ENCODE measurements around the gene GAA.
"Not testable (repeated sequence)": the region's sequence is repeated elsewhere in the genome, so short reads cannot be mapped to it uniquely, and the experiment has no call there.

Gene GAA

DNA sequence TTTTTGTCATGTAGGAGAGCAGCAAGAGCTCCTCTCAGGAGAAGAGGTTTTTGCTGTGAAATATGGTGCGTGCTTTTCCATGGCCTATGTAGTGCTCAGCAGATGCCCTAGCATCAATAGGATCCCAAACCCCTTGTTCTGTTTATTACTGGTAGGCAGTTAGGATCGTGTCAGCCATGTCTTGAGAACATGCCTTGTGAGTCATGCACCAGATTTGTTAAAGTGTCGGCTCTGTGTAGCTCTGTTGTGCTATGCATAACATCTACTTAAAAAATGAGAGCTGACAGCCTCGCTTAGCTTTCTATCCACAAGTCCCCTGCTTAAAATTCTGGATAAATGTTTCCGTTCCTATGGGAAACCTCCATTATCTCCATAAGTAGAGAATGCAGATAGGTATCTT, 50.0 kb downstream of the GAA start:
- DNase-seq: no peak

- no peak for DNase-seq
Observed at GRCh38 chr17:80152081-80152702, 50.8 kb downstream of the GAA start.

GRCh38 chr17:80153004-80153403, 51.6 kb downstream of the GAA start:
- DNase-seq: no peak

DNA sequence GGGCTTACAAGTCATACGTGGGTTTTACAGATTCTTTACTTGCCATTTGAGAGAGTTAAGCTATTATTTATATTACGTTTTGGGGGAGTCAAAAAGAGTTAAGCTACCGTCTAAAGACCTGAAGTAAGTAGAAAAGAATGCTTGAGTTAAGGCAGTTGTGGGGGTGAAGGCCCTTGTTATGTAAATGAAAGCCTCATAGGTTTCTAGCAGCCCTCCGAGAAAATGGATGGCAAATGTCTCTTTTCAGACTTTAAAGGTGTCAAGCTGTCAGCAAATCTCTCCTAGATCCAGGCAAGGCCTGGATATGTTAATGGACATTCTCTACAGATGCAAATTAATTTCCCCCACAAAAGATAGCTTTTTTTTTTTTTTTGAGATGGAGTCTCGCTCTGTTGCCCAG, 52.8 kb downstream of the GAA start:
- no peak for DNase-seq

- DNase-seq: not testable (repeated sequence)
Observed at GRCh38 chr17:80155600-80155999, 54.2 kb downstream of the GAA start.

DNA sequence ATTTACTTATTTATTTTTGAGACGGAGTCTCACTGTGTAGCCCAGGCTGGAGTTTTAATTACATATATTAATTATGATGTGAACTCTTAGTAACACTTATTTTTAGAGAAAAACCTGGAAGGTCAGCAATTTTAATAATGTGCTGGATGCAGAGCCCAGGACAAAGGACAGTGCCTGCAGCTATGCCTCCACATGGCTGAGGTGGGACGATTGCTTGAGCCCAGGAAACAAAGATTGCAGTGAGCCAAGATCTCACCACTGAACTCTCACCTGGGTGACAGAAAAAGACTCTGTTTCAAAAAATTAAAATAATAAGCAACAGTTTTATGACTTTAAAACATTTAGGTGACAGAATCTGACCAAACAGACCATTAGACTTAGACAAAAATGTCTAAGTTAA, 57.5 kb downstream of the GAA start:
- no peak for DNase-seq

DNA sequence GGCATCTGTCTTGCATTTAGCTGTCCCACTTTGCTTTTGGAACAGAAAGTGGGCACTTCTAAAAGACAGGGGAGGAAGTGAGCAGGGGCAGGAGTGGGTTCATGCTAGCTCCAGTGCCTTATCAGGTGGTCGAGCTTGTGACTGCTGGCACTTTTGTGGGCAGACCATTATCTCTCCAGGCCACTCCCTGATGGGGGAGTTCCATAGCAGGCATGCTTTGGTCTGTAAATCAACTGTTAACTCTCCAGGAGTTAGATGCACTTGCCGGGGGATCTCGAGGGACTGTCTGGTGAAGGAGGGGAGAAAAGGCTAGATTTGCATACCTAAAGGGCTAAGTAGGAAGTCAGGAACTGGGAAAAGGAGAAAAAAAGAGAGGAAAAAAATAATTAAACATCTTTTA, 59.2 kb downstream of the GAA start:
- DNase-seq: no peak

DNA sequence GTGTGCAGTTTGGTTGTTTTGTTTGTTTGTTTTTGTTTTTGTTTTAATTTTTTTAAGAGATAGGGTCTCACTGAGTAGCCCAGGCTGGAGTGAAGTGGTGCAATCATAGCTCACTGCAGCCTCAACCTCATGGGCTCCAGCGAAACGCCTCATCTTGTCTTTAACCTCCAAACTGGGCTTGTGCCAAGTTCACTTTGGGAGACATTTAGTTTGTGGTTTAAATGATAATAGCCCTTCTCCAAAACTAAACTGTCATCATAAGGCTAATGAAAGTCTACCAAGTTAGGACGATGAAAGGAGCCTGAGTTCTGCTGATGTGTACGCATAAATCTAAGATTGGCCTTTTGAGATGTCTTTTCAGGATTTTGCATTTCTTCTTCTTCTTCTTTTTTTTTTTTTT, 62.0 kb downstream of the GAA start:
- DNase-seq: no peak

DNA sequence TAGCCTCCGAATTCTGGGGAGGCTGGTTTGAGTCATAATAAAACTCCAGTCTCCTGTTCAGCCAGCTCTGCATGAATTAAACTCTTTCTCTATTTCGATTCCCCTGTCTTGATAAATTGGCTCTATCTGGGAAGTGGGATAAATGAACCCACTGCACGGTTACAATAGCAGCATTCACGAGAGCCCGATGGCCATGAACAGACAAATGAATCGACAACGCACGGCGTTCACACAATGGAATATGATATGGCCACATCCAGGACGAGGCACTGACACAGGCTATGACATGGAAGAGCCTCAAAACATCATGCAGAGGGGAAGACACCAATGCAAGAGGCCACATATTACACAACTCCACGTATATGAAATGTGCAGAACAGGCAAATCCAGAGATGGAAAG, 62.8 kb downstream of the GAA start:
- DNase-seq: no peak

GRCh38 chr17:80166446-80166845, 65.1 kb downstream of the GAA start:
- DNase-seq: no peak

DNA sequence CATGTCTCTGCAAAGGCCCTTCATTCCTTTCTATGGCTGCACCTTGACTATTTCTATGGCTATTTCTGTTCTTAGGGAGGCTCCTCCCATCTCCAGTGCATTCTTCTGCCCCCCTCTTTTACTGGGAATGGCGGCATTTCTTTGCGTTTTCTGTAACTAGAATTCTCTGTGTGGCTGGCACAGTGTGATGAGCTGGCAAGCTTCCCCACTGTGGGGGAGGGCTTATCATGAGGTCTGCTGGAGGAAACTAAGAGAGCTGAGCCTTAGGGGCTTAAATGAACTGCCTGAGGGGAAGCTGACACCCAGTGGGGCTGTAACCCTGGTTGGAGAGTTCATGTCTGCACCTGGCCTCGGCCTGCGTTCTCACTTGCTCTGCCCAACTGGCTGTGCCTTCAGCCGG, 67.0 kb downstream of the GAA start:
- DNase-seq: no peak

- DNase-seq: no peak
Observed at GRCh38 chr17:80169107-80169506, 67.7 kb downstream of the GAA start.

Data from NCI-H446 treated with DMSO at 0.1 percent for 48 hours (cell line).